KOPT-K1 (cell line): Measurements from ENCODE around the gene RNF39.
"Not testable (repeated sequence)": the region's sequence is repeated elsewhere in the genome, so short reads cannot be mapped to it uniquely, and the experiment has no call there.

ENCODE experiments used
- H3K27ac ChIP-seq: fragments of 200-600 bp; sonication (generic); 2 replicates; pipeline ENCODE4 v1.5.1; 2016; ENCODE audit warnings: antibody characterized with exemption, mild to moderate bottlenecking, low read depth, low read length; ENCODE audit not compliant: poor library complexity, severe bottlenecking
- H3K36me3 ChIP-seq: fragments of 200-600 bp; sonication (generic); 2 replicates; pipeline ENCODE4 v1.5.1; 2017; ENCODE audit warnings: antibody characterized with exemption, mild to moderate bottlenecking, low read length, moderate library complexity; ENCODE audit not compliant: insufficient read depth
- H3K9me3 ChIP-seq: fragments of 200-600 bp; sonication (generic); 2 replicates; pipeline ENCODE4 v1.5.1; 2017; ENCODE audit warnings: antibody characterized with exemption, low read length, mild to moderate bottlenecking; ENCODE audit not compliant: insufficient read depth, poor library complexity, severe bottlenecking

Gene RNF39

GRCh38 chr6:30047220-30047619 is 28.3 kb downstream of the RNF39 start:
- Histone ChIP-seq H3K36me3 (peaks cover 6% of the 10 kb centered on the region), H3K27ac (no peak overlapping the region), H3K9me3 (no peaks in the 10 kb centered on the region)

GRCh38 chr6:30044630-30045029 is 30.9 kb downstream of the RNF39 start:
- no peaks in the 10 kb centered on the region for H3K9me3 ChIP-seq
- H3K27ac ChIP-seq: no peak overlapping the region
- no peaks in the 10 kb centered on the region for H3K36me3 ChIP-seq

- H3K27ac ChIP-seq: no peak overlapping the region
- no peaks in the 10 kb centered on the region for H3K9me3 ChIP-seq
Measured at GRCh38 chr6:30043744-30044143, 31.8 kb downstream of the RNF39 start.

GRCh38 chr6:30042914-30043313 is 32.7 kb downstream of the RNF39 start:
- Histone ChIP-seq H3K36me3 (no peaks in the 10 kb centered on the region), H3K27ac (no peak overlapping the region), H3K9me3 (no peaks in the 10 kb centered on the region)

More at GRCh38 chr6:30043744-30044143, 31.8 kb downstream of the RNF39 start:
- no peaks in the 10 kb centered on the region for H3K36me3 ChIP-seq

GRCh38 chr6:30042476-30042875 is 33.1 kb downstream of the RNF39 start:
- Histone ChIP-seq H3K9me3 (no peaks in the 10 kb centered on the region), H3K27ac (no peak overlapping the region), H3K36me3 (no peaks in the 10 kb centered on the region)

- no peak overlapping the region for H3K27ac ChIP-seq
- no peaks in the 10 kb centered on the region for H3K9me3 ChIP-seq
- H3K36me3 ChIP-seq: no peaks in the 10 kb centered on the region
Measured at GRCh38 chr6:30041821-30042220, 33.7 kb downstream of the RNF39 start.

- H3K27ac ChIP-seq: no peak overlapping the region
- H3K9me3 ChIP-seq: no peaks in the 10 kb centered on the region
- no peaks in the 10 kb centered on the region for H3K36me3 ChIP-seq
Measured at GRCh38 chr6:30041221-30041620, 34.3 kb downstream of the RNF39 start.

- no peak overlapping the region for H3K27ac ChIP-seq
- peaks cover 4% of the 10 kb centered on the region; the same call in 1 of the 2 replicates for H3K36me3 ChIP-seq
Measured at GRCh38 chr6:30037182-30037788, 38.3 kb downstream of the RNF39 start.

GRCh38 chr6:30035784-30036183 is 39.8 kb downstream of the RNF39 start:
- Histone ChIP-seq H3K9me3 (no peaks in the 10 kb centered on the region), H3K27ac (no peak overlapping the region), H3K36me3 (peaks cover 4% of the 10 kb centered on the region; the same call in 1 of the 2 replicates)

More at GRCh38 chr6:30037182-30037788, 38.3 kb downstream of the RNF39 start:
- no peaks in the 10 kb centered on the region for H3K9me3 ChIP-seq

GRCh38 chr6:30033440-30033839 is 42.1 kb downstream of the RNF39 start:
- not testable (repeated sequence) for H3K27ac ChIP-seq, H3K9me3 ChIP-seq, H3K36me3 ChIP-seq

- no peak overlapping the region for H3K27ac ChIP-seq
- peaks cover 4% of the 10 kb centered on the region; the same call in 1 of the 2 replicates for H3K36me3 ChIP-seq
- H3K9me3 ChIP-seq: no peaks in the 10 kb centered on the region
Measured at GRCh38 chr6:30031381-30031780, 44.2 kb downstream of the RNF39 start.

GRCh38 chr6:30029588-30029987 is 46.0 kb downstream of the RNF39 start:
- no peaks in the 10 kb centered on the region for H3K9me3 ChIP-seq
- no peaks in the 10 kb centered on the region for H3K36me3 ChIP-seq
- no peak overlapping the region for H3K27ac ChIP-seq

- Histone ChIP-seq H3K27ac (no peak overlapping the region), H3K9me3 (no peaks in the 10 kb centered on the region), H3K36me3 (no peaks in the 10 kb centered on the region)
Measured at GRCh38 chr6:30025186-30025585, 50.4 kb downstream of the RNF39 start.

GRCh38 chr6:30022712-30023111 is 52.9 kb downstream of the RNF39 start:
- H3K36me3 ChIP-seq, H3K27ac ChIP-seq, H3K9me3 ChIP-seq: not testable (repeated sequence)

- H3K9me3 ChIP-seq: no peaks in the 10 kb centered on the region
- no peak overlapping the region for H3K27ac ChIP-seq
- no peaks in the 10 kb centered on the region for H3K36me3 ChIP-seq
Measured at GRCh38 chr6:30022189-30022588, 53.4 kb downstream of the RNF39 start.

GRCh38 chr6:30020626-30021025 is 54.9 kb downstream of the RNF39 start:
- Histone ChIP-seq H3K9me3 (no peaks in the 10 kb centered on the region), H3K27ac (no peak overlapping the region), H3K36me3 (no peaks in the 10 kb centered on the region)
